Peyer's patch (tissue), 4 donors: ENCODE measurements around the gene SYT7. TPM values are rescaled to one million over a fixed set of nuclear protein-coding genes. Genes with fewer than 3 reads are reported as not detected.

Experiments used
- DNase-seq, 3 donors: peaks; one replicate each; pipeline ENCODE4 v3.0.0-alpha.2; 2017 to 2019
- H3K27ac ChIP-seq, 4 donors: fragments of 200-600 bp; sonication (generic); one replicate each; pipeline ENCODE4 v1.5.1; 2016 to 2019
- H3K27me3 ChIP-seq, 2 donors: fragments of 200-600 bp; sonication (generic); one replicate each; pipeline ENCODE4 v1.5.1; 2019
- H3K36me3 ChIP-seq, 3 donors: fragments of 200-600 bp; sonication (generic); one replicate each; pipeline ENCODE4 v1.5.1; 2016 to 2019
- H3K4me1 ChIP-seq, 4 donors: fragments of 200-600 bp; sonication (generic); one replicate each; pipeline ENCODE4 v1.5.1; 2016 to 2019
- H3K4me3 ChIP-seq, 4 donors: fragments of 200-600 bp; sonication (generic); 1 replicate in 3 of 4; 2 replicates in 1 of 4; pipeline ENCODE4 v1.5.1; 2016 to 2019; ENCODE audit warnings: mild to moderate bottlenecking in 1 of 4
- H3K9me3 ChIP-seq, 4 donors: fragments of 200-600 bp; sonication (generic); one replicate each; pipeline ENCODE4 v1.5.1; 2016 to 2019; ENCODE audit warnings: mild to moderate bottlenecking in 1 of 4
- POLR2A ChIP-seq, 2 donors: fragments of 450-650 bp; IDR thresholded peaks; one replicate each; pipeline ENCODE4 v1.5.1; 2017; ENCODE audit warnings: antibody characterized with exemption in 2 of 2, mild to moderate bottlenecking in 2 of 2, moderate library complexity in 2 of 2
- total RNA-seq, 4 donors: library from RNA; depleted of rRNA; stranded (reverse); fragments of >200 nt; gene quantifications; one replicate each; pipeline ENCODE4 v1.1.0, GENCODE V29; 2016
- TF ChIP-seq, protein P1 (sequence below), 6 experiments: fragments of 450-650 bp in 4 of 6; fragments of 200-600 bp in 2 of 6; sonication (generic) in 1 of 6; IDR thresholded peaks; one replicate each; pipeline ENCODE4 v1.5.1; 2017 to 2019; ENCODE audit warnings: antibody characterized with exemption in 6 of 6, mild to moderate bottlenecking in 3 of 6, moderate library complexity in 1 of 6

The SYT7 gene
- total RNA-seq, 4 donors from 2014 or later = 5.8 to 18.2 (median 12.2) TPM

DNA sequence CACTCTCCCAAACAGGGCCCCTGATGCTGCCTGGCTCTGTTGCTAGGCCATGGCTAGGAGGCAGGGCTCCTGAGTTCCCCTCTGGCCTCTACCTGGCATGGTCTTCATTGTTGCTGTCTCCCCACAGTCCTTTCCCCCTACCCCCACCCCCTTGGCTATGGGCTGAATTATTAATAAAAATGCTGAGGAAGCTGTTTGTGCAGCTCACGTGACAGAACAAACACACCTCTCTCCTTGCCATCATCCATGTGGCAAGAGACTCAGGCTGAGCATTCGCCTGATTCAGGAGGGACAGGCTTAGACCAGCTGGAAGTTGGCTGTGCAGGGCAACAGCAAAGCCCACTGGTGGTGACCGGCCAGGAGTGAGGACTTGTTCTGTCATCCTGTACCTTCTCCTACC is 4.2 kb upstream of the SYT7 start:
- Histone ChIP-seq H3K27ac (no peak overlapping the region), H3K27me3 (peaks cover 0 to 5% of the 10 kb centered on the region in 2 donors), H3K36me3 (no peaks in the 10 kb centered on the region), H3K4me1 (peaks cover 8 to 25% (median 9%) of the 10 kb centered on the region in 4 donors), H3K4me3 (no peak overlapping the region), H3K9me3 (no peaks in the 10 kb centered on the region)
- TF ChIP-seq, protein P1, sequence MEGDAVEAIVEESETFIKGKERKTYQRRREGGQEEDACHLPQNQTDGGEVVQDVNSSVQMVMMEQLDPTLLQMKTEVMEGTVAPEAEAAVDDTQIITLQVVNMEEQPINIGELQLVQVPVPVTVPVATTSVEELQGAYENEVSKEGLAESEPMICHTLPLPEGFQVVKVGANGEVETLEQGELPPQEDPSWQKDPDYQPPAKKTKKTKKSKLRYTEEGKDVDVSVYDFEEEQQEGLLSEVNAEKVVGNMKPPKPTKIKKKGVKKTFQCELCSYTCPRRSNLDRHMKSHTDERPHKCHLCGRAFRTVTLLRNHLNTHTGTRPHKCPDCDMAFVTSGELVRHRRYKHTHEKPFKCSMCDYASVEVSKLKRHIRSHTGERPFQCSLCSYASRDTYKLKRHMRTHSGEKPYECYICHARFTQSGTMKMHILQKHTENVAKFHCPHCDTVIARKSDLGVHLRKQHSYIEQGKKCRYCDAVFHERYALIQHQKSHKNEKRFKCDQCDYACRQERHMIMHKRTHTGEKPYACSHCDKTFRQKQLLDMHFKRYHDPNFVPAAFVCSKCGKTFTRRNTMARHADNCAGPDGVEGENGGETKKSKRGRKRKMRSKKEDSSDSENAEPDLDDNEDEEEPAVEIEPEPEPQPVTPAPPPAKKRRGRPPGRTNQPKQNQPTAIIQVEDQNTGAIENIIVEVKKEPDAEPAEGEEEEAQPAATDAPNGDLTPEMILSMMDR (IDR thresholded peaks at IDR 0.05) = no peak
- no peak for TF ChIP-seq POLR2A (IDR thresholded peaks at IDR 0.05)
- no peak for DNase-seq

DNA sequence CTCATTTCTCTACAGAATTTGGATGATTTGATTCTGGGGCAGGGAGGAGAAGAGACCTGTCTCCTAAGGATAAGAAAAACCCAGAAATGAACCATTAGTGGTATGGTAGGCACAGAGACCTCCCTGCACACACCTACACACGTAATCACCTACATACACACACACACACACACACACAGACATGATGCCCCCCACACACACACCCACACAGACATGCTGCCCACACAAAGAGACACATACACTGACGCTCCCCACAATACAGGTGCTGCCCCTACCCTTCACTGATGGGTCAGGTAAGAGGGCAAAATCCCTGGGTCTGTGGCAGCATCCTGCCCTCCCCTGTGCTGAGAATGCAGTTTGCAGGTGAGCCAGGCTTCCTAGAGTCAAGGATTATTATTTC is 1.1 kb upstream of the SYT7 start:
- Histone ChIP-seq H3K4me1 (peaks cover 6 to 13% (median 10%) of the 10 kb centered on the region in 4 donors), H3K36me3 (no peaks in the 10 kb centered on the region), H3K4me3 (peak overlapping the region in 1 of 4 donors; percentile 87), H3K27me3 (peaks cover 0 to 14% of the 10 kb centered on the region in 2 donors), H3K27ac (no peak overlapping the region), H3K9me3 (no peaks in the 10 kb centered on the region)
- no peak for DNase-seq
- TF ChIP-seq, protein P1 (IDR thresholded peaks at IDR 0.05) = no peak
- no peak for TF ChIP-seq POLR2A (IDR thresholded peaks at IDR 0.05)

DNA sequence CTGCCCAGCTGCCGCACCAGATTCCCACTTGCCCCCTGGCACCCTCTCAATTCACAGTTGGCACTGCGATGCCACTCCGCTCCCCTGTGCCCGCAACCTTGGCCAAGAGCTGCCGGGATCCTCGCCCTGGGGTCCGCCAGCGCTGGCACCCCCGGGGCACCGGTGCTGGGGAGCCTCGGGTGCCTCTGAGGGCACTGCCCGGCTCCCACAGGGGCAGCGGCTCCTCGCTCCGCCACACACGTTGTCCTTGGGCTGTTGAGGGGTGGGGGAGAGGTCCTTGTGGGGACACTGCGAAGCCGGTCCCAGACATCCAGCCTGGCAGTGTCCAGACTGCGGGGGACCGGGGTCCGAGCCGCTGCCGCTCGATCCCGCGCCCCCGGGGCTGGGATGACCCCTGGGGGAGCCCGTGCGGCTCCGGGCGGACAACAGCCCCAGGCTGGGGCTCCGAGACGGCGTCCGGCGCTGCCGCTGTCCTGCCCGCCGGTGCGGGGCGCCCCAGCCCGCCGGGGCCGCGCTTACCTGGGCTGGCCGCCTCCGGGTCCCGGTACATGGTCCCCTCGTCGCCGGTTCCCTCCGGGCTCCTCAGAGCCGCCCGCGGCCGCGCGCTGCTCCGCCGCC is 496 bp downstream of the SYT7 start:
- H3K9me3 ChIP-seq = no peaks in the 10 kb centered on the region
- H3K4me1 ChIP-seq = peaks cover 6 to 13% (median 10%) of the 10 kb centered on the region in 4 donors
- DNase-seq = no peak
- H3K27ac ChIP-seq = no peak overlapping the region
- H3K36me3 ChIP-seq = no peaks in the 10 kb centered on the region
- no peak for TF ChIP-seq POLR2A (IDR thresholded peaks at IDR 0.05)
- H3K27me3 ChIP-seq = peaks cover 0 to 14% of the 10 kb centered on the region in 2 donors
- peak overlapping the region; percentile 26 to 87 (median 55) for H3K4me3 ChIP-seq

DNA sequence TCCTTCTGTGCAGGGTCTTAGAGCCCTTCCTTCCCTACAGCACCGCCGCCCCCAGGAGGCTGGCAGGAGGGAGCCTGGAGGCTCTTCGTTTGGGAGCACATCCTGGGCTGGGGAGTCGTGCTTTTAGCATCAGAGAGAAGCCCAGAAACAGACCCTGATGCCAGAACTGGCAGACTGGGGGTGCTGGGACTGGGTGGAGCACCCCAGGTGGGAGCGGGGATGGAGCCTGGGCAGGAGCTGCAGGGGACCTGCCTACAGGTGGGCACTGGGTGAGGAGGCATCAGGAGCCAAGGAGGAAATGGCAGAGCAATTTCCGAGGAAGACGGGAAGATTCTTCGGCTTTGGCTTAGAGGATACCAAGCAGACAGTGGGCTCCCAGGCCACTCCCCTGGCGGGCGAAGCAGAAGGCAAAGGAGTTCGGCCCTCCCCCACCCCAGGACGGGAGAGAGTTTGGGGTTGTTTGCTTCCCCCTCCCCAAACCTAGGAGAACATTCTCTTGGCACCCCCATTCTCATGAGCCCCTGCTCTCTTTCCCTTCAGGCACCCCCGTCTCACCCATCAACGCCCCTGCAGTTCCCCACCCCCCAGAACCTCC is 1.1 kb downstream of the SYT7 start:
- TF ChIP-seq, protein P1 (IDR thresholded peaks at IDR 0.05) = no peak
- TF ChIP-seq POLR2A (IDR thresholded peaks at IDR 0.05) = no peak
- H3K27ac ChIP-seq = no peak overlapping the region
- peaks cover 6 to 13% (median 10%) of the 10 kb centered on the region in 4 donors for H3K4me1 ChIP-seq
- no peaks in the 10 kb centered on the region for H3K9me3 ChIP-seq
- H3K4me3 ChIP-seq = peak overlapping the region in 3 of 4 donors; percentile 55 to 87 (median 55)
- H3K27me3 ChIP-seq = peaks cover 0 to 14% of the 10 kb centered on the region in 2 donors
- no peaks in the 10 kb centered on the region for H3K36me3 ChIP-seq
- DNase-seq = no peak

DNA sequence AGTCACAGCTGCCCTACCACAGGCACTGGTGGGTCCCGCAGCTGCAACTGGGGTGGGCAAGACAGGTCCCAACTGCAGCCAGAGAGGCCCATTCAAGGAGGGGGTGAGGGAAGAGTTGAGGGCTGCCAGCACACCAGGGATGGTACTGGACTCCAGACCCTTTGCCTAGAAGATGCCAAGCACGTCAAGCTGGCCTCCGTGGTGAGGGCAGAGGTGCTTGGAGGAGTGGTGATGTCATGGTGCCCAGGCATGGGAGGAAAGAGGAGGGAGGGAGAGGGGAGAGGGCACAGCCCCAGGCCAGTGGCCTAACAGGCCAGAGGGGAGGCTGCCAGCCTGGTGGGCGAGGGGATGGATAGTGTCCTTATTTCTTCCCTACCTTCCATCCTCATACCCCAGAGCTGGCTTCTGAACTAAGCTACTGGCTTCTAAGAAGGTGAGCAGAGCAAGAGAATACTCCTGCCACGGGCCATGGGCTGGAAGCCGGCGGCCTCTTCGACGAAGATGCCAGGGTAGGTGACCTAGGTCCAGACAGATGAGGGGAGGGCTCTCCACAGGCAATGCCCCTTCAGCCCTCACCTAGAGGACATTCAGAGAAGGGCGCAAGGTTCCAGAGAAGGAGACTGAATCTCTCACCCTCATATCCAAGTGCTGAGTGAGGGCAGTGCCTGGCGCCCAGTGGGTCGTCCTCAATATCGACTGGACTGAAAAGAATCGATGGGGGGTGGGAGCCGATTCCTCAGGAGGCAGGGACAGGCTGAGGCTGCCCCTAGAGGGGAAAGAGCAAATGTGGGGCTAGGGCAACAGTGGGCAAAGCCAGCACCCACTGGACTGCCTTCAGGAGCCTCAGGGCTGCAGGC is 1.8 kb downstream of the SYT7 start:
- Histone ChIP-seq H3K27ac (no peak overlapping the region), H3K9me3 (no peaks in the 10 kb centered on the region), H3K4me3 (no peak overlapping the region), H3K27me3 (peaks cover 0 to 14% of the 10 kb centered on the region in 2 donors), H3K4me1 (peaks cover 6 to 13% (median 10%) of the 10 kb centered on the region in 4 donors), H3K36me3 (no peaks in the 10 kb centered on the region)
- no peak for DNase-seq
- TF ChIP-seq POLR2A (IDR thresholded peaks at IDR 0.05) = no peak
- TF ChIP-seq, protein P1 (IDR thresholded peaks at IDR 0.05) = no peak
